ENCODE measurements around the gene RHOBTB3.
A peak's percentile ranks its signal among the peaks of the same experiment; 100 is the strongest.

- TF ChIP-seq, protein P1, sequence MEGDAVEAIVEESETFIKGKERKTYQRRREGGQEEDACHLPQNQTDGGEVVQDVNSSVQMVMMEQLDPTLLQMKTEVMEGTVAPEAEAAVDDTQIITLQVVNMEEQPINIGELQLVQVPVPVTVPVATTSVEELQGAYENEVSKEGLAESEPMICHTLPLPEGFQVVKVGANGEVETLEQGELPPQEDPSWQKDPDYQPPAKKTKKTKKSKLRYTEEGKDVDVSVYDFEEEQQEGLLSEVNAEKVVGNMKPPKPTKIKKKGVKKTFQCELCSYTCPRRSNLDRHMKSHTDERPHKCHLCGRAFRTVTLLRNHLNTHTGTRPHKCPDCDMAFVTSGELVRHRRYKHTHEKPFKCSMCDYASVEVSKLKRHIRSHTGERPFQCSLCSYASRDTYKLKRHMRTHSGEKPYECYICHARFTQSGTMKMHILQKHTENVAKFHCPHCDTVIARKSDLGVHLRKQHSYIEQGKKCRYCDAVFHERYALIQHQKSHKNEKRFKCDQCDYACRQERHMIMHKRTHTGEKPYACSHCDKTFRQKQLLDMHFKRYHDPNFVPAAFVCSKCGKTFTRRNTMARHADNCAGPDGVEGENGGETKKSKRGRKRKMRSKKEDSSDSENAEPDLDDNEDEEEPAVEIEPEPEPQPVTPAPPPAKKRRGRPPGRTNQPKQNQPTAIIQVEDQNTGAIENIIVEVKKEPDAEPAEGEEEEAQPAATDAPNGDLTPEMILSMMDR (IDR thresholded peaks at IDR 0.05) = no peak
- TF ChIP-seq POLR2AphosphoS5 (IDR thresholded peaks at IDR 0.05) (peak in 1 of 2 donors; percentile 75), EP300 (IDR thresholded peaks at IDR 0.05) (no peak), POLR2A (IDR thresholded peaks at IDR 0.05) (peak in 3 of 4 donors; percentile 48 to 75 (median 55))
These were observed at the start of gene RHOBTB3 for GRCh38 chr5:95730730-95731570.
